GM12801 (cell line): ENCODE data around the gene CARS2.

ENCODE experiments used
- TF ChIP-seq, protein P1 (sequence below): IDR thresholded peaks from one replicate; pipeline ENCODE4 v1.5.1; 2011; ENCODE audit warnings: control low read depth; ENCODE audit not compliant: insufficient read length; ENCODE audit errors: extremely low read depth

The CARS2 gene

DNA sequence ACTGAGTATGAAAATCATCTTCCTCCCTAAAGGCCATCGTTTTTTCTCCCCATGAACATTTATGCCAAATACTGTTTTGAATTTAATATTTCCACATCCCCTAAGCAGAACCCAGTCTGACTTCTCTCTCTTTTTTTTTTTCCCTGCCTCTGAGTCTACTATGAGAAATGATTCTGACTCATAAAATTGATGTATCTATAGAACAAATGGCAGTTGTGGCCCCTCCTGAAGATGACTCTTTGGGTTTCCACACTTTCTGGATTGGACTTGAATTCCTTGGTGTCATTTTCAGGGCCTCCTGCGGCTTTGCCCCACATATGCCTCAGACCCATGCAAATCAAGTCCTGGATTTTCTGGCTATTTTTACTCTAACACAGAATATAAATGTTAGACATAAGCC lies 113.3 kb downstream of the CARS2 start:
- TF ChIP-seq, protein P1, sequence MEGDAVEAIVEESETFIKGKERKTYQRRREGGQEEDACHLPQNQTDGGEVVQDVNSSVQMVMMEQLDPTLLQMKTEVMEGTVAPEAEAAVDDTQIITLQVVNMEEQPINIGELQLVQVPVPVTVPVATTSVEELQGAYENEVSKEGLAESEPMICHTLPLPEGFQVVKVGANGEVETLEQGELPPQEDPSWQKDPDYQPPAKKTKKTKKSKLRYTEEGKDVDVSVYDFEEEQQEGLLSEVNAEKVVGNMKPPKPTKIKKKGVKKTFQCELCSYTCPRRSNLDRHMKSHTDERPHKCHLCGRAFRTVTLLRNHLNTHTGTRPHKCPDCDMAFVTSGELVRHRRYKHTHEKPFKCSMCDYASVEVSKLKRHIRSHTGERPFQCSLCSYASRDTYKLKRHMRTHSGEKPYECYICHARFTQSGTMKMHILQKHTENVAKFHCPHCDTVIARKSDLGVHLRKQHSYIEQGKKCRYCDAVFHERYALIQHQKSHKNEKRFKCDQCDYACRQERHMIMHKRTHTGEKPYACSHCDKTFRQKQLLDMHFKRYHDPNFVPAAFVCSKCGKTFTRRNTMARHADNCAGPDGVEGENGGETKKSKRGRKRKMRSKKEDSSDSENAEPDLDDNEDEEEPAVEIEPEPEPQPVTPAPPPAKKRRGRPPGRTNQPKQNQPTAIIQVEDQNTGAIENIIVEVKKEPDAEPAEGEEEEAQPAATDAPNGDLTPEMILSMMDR: no peak
